GM21786 (cell line): ENCODE data around the gene NODAL.
"Not testable (repeated sequence)": the region's sequence is repeated elsewhere in the genome, so short reads cannot be mapped to it uniquely, and the experiment has no call there.

Source experiments
- ATAC-seq: cut with Tn5 transposase; IDR thresholded peaks from one replicate; pipeline ENCODE4 v1.9.1; 2021; ENCODE audit not compliant: unreplicated experiment

NODAL gene

GRCh38 chr10:70441161-70441894, at the start of gene NODAL:
NODAL (minus strand) TSS chr10:70441681; CDS start chr10:70441667, 14 bp downstream.
- no peak for ATAC-seq

DNA sequence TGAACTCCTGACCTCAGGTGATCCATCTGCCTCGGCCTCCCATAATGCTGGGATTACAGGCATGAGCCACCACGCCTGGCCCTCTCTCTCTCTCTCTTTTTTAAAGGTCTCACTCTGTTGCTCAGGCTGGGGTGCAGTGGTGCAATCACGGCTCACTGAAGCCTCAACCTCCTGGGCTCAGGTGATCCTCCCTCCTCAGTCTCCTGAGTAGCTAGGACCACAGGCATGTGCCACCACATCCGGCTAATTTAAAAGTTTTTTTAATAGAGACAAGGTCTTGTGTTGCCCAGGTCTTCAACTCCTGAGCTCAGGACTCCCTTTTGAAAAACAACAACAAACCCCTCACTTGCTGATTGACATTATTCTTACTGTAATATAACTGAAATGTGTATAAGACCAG, 48.7 kb upstream of the NODAL start:
- ATAC-seq, result no peak

GRCh38 chr10:70487824-70488223, 46.3 kb upstream of the NODAL start:
- ATAC-seq, result no peak

- ATAC-seq, result not testable (repeated sequence)
Measured at GRCh38 chr10:70483872-70484271, 42.4 kb upstream of the NODAL start.

GRCh38 chr10:70482982-70483760, 41.7 kb upstream of the NODAL start:
- ATAC-seq, result no peak

- ATAC-seq, result no peak
Measured at GRCh38 chr10:70481831-70482530, 40.5 kb upstream of the NODAL start.

GRCh38 chr10:70481105-70481504, 39.6 kb upstream of the NODAL start:
- ATAC-seq, result no peak

DNA sequence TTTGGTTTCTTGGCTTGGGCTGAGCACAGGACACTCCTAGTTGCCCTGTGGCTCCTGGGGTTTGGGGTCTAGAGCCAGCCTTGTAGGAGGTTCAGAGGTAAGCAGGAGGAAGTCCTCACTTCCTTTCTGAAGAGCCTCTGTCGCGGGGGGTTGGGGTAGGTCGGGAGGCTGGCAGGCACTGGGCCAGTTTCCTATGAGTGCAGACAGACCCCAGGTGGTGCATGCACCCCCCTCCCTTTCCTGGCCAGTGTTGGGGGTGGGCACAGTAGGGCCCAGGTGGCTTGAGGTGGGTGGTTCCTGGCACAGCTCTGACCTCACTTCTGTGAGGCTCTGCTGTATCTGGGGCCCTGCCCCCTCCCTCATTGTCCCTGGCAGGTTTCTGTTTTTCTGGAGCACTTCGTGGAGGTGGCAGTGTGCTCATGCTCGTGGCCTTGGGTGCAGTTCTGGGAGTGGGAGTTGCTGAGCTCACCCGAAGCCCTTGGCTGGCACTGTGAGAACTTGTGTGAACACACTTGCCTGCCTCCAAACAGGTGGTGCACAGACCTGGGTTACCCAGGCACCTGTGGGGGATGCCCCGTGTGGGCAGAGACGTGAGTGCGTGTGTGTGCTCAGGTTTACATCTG, 38.9 kb upstream of the NODAL start:
- no peak for ATAC-seq

- ATAC-seq, result no peak
Measured at GRCh38 chr10:70479626-70480238, 38.3 kb upstream of the NODAL start.

- ATAC-seq, result no peak
Measured at GRCh38 chr10:70479165-70479581, 37.7 kb upstream of the NODAL start.

GRCh38 chr10:70478191-70479164, 37.0 kb upstream of the NODAL start, which contains the start of gene PALD1:
PALD1 (plus strand) TSS chr10:70478767; CDS start chr10:70525952, 47,185 bp downstream.
- no peak for ATAC-seq

- ATAC-seq, result no peak
Measured at GRCh38 chr10:70477661-70478162, 36.2 kb upstream of the NODAL start.

- no peak for ATAC-seq
Measured at GRCh38 chr10:70476249-70477035, 35.0 kb upstream of the NODAL start.

DNA sequence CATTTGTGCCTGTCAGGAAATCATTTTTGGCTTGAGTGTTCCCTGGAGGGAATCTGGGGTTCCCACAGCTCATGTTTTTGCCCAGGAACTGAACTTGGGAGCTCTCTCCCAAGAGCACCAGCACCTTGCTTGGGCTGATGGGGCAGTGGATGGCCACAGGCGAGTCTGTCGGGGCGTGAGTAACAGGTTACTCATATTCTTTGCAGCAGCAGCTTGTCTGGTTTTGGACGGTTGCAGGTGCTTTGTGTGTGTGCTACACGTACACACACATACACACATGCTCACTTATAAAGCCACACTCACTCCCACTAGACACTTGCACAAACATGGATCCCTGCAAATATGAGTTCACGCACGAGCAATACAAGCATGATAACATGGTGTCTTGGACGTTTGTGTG, 34.2 kb upstream of the NODAL start:
- no peak for ATAC-seq

DNA sequence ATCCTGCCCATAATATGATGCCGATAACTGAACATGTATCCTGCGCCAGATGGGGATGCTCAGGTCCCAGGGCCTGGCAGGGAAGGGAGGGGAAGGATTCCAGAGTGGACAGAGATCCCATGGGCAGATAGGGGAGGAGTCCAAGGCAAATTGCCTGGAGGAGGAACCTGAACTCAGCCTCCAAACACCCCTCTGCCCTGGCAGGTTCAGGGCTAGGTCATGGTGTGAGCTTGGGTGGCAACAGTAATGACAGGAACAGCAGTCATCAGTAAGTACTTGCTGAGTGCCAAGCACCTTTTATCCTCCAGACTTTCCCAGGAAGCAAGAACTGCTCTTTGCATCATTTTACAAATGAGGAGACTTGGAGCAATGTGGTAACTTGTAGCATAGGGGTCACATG, 33.3 kb upstream of the NODAL start:
- no peak for ATAC-seq

GRCh38 chr10:70472799-70473454, 31.4 kb upstream of the NODAL start:
- no peak for ATAC-seq

- no peak for ATAC-seq
Measured at GRCh38 chr10:70466951-70467350, 25.5 kb upstream of the NODAL start.

- ATAC-seq, result no peak
Measured at GRCh38 chr10:70465832-70466231, 24.4 kb upstream of the NODAL start.
